Measurements from ENCODE around the gene MAP3K1. TPM values are rescaled to one million over a fixed set of nuclear protein-coding genes. Genes with fewer than 3 reads are reported as not detected.

Gene MAP3K1
- 6.5 and 23.8 TPM in 2 replicates for total RNA-seq

DNA sequence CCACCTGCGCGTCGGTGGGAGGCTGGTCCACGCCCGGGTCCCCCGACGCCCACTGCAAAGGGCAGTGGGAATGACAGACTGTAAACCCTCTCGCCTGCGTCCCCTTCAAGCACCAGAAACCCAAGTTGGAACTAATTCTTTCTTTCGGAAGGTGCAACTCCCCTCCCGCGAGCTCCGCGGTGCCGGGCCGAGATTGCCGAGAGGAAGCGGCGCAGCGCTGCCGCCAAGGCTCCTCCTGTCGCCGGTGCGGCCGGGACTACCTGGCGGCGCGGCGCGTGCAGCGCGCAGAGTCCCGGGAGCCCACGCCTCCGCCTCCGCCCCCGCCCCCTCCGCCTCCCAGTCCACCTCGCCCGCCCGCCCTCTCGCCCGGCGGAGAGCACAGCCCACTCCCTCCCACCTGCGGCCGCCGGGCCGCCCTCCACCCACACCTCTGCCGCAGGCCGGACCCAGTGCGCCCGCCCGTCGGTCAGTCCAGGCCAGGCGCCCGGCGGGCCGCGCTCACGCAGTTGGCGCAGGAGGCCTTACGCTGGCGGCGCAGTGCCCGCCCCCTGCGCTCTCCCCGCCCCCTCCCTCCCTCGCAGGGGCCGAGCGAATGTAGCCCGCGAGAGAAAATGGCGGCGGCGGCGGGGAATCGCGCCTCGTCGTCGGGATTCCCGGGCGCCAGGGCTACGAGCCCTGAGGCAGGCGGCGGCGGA is at the start of gene MAP3K1:
Gene MAP3K1, plus strand, starts transcription at position 587 of the 695 bp plus-strand sequence. Its CDS starts 25 bp downstream, at position 612.

DNA sequence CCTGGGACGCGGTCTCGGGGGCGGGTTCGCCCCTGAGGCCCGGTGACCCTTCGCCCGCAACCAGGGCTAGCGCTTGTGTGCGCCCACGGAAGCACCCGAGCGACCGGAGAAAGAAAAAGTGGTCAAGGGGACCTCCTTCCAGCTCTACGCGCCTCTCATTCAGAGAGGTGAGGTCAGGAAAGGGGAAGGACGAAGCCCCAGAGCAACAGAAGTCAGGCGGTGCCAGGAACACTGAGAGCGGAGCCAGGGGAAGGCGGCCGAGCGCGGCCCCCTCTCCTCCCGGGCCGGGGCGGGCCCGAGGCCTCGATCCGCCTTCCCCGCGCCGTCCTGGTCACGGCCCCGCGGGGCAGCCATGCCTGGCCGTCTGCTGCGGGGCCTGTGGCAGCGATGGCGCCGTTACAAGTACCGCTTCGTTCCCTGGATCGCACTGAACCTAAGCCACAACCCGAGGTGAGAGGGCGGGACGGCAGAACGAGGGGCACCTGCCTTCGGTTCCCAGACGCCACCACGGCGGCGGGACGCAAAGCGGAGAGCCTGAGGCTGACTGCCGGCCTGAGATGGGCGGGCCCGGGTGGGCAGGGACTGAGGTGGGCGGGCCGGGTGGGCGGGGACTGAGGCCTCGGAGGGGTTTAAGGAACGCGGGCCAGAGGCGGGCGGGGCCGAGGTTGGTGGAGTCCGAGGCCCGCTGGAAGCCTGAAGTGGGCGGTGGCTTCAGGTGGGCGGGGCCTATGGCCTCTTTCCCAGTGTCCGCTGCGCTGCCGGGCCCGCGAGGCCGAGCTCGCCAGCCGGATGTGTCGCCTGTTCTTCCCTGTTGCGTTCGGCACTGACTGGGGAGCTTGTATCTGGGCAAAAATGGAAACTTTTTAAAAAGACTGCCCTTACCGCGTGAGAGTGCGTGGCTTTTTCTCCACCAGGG is 94.2 kb downstream of the MAP3K1 start, which contains the start of gene SETD9:
Gene SETD9, plus strand, starts transcription at position 303 of the 916 bp plus-strand sequence. Its CDS starts 50 bp downstream, at position 353.

Other genes starting within 250 kb of the MAP3K1 start
- gene SETD9, start 94.0 kb downstream of the MAP3K1 start, total RNA-seq: 14.8 and 17.6 TPM in 2 replicates
- 10.1 and 15.0 TPM in 2 replicates for gene MIER3, start 136.6 kb downstream of the MAP3K1 start, total RNA-seq